ENCODE measurements around the gene WDR33. TPM values are rescaled to one million over a fixed set of nuclear protein-coding genes. Genes with fewer than 3 reads are reported as not detected.

Gene WDR33
- total and polyA plus RNA-seq, 4 experiments from 2014 or later, result 19.4 to 86.2 (median 70.4) TPM

DNA sequence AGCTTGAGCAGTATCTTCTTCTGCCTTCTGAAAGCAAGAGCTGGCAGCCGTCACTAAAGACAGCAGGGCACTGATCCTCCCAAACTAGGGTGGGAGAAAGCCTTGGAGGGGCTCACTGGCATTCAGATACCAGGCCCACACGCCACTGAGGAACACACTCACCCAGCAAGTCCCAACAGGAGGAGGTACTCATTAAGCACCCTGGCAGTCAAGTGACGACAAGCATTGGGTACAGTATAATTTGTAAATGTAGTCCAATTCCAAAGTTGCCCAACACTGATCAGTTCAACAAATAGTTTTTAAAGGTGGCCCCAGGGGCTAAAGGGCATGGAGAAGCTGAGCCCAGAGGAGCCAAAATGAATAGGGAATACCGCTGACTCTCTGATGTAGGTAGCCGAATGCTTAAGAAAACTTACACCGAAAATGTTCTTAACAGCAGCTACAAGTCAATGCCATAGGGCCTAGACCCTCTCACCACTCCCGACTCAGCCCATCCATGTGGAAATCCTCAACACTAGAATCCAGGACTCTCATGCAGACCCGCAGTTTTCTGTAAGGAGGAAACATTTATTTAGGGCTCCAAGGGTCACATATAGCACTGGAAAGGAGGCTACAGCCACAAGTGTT lies 145.6 kb downstream of the WDR33 start:
- H3K4me1 ChIP-seq (ENCODE audit: insufficient read depth, low read length), result no peaks in the 10 kb centered on the region
- H3K4me3 ChIP-seq (ENCODE audit: low read length in 2 of 2), result no peak overlapping the region
- no peaks in the 10 kb centered on the region for H3K36me3 Mint-ChIP-seq
- H3K27ac Mint-ChIP-seq, result no peak overlapping the region
- H3K36me3 ChIP-seq (ENCODE audit: insufficient read depth, low read length), result no peaks in the 10 kb centered on the region
- CTCF ChIA-PET (ENCODE audit: partially characterized antibody), result interaction anchor here (1.3 kb wide), 1 partner anchor 15 kb away, joined by 5 read pairs; no protein-coding TSS in a partner anchor
- POLR2A ChIA-PET (ENCODE audit: partially characterized antibody), result no interaction called here
- DNase-seq, result no peak
- no peaks in the 10 kb centered on the region for H3K9me3 ChIP-seq (ENCODE audit: control insufficient read depth in 1 of 2, low read length in 2 of 2)
- intact Hi-C loops (cut with micrococcal nuclease), result no loop called here
- no peak overlapping the region for H3K27ac ChIP-seq (ENCODE audit: low read depth, low read length)
- peaks cover 35 to 51% of the 10 kb centered on the region in 2 donors for H3K27me3 Mint-ChIP-seq
- H3K4me3 Mint-ChIP-seq, result no peak overlapping the region
- H3K4me1 Mint-ChIP-seq, result no peaks in the 10 kb centered on the region
- H3K27me3 ChIP-seq (ENCODE audit: insufficient read depth, low read length), result peaks cover 19% of the 10 kb centered on the region
- H3K9me3 Mint-ChIP-seq, result peaks cover 0 to 6% (median 0%) of the 10 kb centered on the region in 8 donors

DNA sequence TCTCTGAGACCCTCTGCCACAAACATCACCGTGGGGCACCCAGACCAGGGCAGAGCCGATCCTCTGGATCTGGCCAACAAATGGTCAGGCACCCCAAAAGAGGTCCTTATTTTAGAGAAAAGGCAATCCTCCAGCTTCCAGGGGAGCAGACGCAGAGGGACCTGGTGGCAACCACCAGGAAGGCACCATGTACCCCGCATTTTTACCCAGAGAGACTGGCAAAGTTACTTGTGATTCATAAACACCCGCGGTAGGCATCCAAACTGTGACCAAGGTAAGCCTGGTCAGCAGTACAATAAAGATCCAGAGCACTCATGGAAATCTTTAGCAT lies 146.1 kb downstream of the WDR33 start:
- H3K4me3 Mint-ChIP-seq, result no peak overlapping the region
- intact Hi-C loops (cut with micrococcal nuclease), result no loop called here
- no peak overlapping the region for H3K27ac Mint-ChIP-seq
- peaks cover 34 to 46% of the 10 kb centered on the region in 2 donors for H3K27me3 Mint-ChIP-seq
- H3K4me1 Mint-ChIP-seq, result no peaks in the 10 kb centered on the region
- no peak overlapping the region for H3K4me3 ChIP-seq (ENCODE audit: low read length in 2 of 2)
- no peak overlapping the region for H3K27ac ChIP-seq (ENCODE audit: low read depth, low read length)
- no peaks in the 10 kb centered on the region for H3K36me3 ChIP-seq (ENCODE audit: insufficient read depth, low read length)
- no peak for DNase-seq
- no peaks in the 10 kb centered on the region for H3K36me3 Mint-ChIP-seq
- H3K9me3 Mint-ChIP-seq, result peaks cover 0 to 3% (median 0%) of the 10 kb centered on the region in 8 donors
- CTCF ChIA-PET (ENCODE audit: partially characterized antibody), result interaction anchor here (1.3 kb wide), 1 partner anchor 14 kb away, joined by 5 read pairs; no protein-coding TSS in a partner anchor
- H3K4me1 ChIP-seq (ENCODE audit: insufficient read depth, low read length), result no peaks in the 10 kb centered on the region
- peaks cover 19% of the 10 kb centered on the region for H3K27me3 ChIP-seq (ENCODE audit: insufficient read depth, low read length)
- POLR2A ChIA-PET (ENCODE audit: partially characterized antibody), result no interaction called here
- H3K9me3 ChIP-seq (ENCODE audit: control insufficient read depth in 1 of 2, low read length in 2 of 2), result no peaks in the 10 kb centered on the region

DNA sequence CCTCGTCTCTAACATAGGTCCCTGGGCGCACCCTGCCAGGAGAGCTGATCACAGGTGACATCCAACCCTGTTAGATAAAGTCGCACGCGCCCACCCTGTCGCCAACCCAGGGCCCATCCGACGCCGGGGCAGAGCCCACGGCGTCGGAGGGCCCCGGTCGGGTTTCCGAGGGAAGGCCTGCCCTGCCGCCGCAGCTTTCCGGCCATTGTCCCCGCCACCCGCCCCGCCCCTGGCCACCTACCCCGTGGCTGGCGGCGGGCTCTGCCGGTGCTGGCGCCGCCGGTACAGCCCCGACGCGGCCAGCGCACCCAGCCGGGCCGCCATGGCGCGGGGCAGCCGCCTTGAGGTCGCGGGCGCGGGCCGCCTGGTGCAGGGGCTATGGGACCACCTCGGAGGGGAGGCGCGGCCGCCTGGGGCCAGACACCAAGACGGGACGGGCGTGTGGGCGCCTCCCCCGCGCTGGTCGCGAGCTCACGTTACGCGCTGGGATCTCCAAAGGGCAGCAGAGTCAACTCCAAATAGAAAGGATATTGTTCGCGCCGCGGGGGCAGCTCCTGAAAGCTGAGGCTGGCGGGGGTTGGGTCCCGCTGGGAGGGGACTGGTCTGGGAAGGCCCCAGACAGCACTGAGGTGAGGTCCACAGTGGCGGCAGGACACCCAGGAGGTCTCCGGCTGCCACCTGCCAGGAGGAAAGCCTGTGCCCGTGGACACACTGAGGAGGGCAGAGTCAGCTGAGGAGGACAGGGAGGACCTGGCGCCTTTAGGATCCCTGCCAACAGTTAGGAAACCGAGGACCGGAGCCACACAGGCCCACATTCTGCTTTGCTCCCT lies 146.7 kb downstream of the WDR33 start:
- H3K27ac Mint-ChIP-seq, result no peak overlapping the region
- H3K9me3 Mint-ChIP-seq, result peaks cover 0 to 3% (median 0%) of the 10 kb centered on the region in 8 donors
- no peaks in the 10 kb centered on the region for H3K36me3 Mint-ChIP-seq
- H3K36me3 ChIP-seq (ENCODE audit: insufficient read depth, low read length), result no peaks in the 10 kb centered on the region
- H3K27ac ChIP-seq (ENCODE audit: low read depth, low read length), result no peak overlapping the region
- no peaks in the 10 kb centered on the region for H3K4me1 ChIP-seq (ENCODE audit: insufficient read depth, low read length)
- no peaks in the 10 kb centered on the region for H3K4me1 Mint-ChIP-seq
- no peak overlapping the region for H3K4me3 ChIP-seq (ENCODE audit: low read length in 2 of 2)
- CTCF ChIA-PET (ENCODE audit: partially characterized antibody), result interaction anchor here (1.3 kb wide), 1 partner anchor 14 kb away, joined by 5 read pairs; no protein-coding TSS in a partner anchor
- POLR2A ChIA-PET (ENCODE audit: partially characterized antibody), result no interaction called here
- intact Hi-C loops (cut with micrococcal nuclease), result no loop called here
- H3K9me3 ChIP-seq (ENCODE audit: control insufficient read depth in 1 of 2, low read length in 2 of 2), result no peaks in the 10 kb centered on the region
- DNase-seq, result no peak
- H3K27me3 ChIP-seq (ENCODE audit: insufficient read depth, low read length), result peaks cover 19% of the 10 kb centered on the region
- H3K4me3 Mint-ChIP-seq, result no peak overlapping the region
- H3K27me3 Mint-ChIP-seq, result peaks cover 32 to 46% of the 10 kb centered on the region in 2 donors

DNA sequence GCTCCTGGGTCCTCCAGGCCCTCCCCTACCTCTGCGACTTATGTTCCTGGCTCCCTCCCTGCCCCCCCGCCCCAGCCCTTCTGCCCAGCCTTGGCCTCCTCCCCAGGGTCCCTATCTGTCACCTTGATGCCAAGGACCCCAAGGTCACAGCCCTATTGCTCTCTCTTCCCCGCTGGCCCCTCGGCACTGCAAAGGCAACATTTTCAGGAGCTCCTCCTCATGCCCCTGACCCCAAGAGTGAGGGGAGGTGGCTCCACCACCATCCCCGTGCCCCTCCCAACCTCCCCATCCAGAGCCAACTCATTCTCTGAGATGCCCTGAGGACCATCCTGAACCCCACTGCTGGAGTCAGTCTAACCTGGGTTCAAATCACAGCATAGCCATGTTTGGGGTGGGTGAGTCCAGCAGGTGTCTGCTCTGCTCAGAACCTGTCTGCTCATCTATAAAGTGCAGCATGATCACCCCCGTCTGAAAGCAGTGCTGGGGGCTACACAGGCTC lies 147.4 kb downstream of the WDR33 start:
- Histone ChIP-seq H3K27me3 (ENCODE audit: insufficient read depth, low read length) (peaks cover 19% of the 10 kb centered on the region), H3K4me1 (ENCODE audit: insufficient read depth, low read length) (no peaks in the 10 kb centered on the region), H3K36me3 (ENCODE audit: insufficient read depth, low read length) (no peaks in the 10 kb centered on the region), H3K9me3 (ENCODE audit: control insufficient read depth in 1 of 2, low read length in 2 of 2) (no peaks in the 10 kb centered on the region), H3K27ac (ENCODE audit: low read depth, low read length) (no peak overlapping the region), H3K4me3 (ENCODE audit: low read length in 2 of 2) (no peak overlapping the region)
- no peak for DNase-seq
- H3K4me3 Mint-ChIP-seq, result no peak overlapping the region
- no peaks in the 10 kb centered on the region for H3K9me3 Mint-ChIP-seq
- no peaks in the 10 kb centered on the region for H3K36me3 Mint-ChIP-seq
- no peak overlapping the region for H3K27ac Mint-ChIP-seq
- ChIA-PET POLR2A (ENCODE audit: partially characterized antibody) (no interaction called here), CTCF (ENCODE audit: partially characterized antibody) (interaction anchor here (1.3 kb wide), 1 partner anchor 13 kb away, joined by 5 read pairs; no protein-coding TSS in a partner anchor)
- H3K27me3 Mint-ChIP-seq, result peaks cover 28 to 46% of the 10 kb centered on the region in 2 donors
- intact Hi-C loops (cut with micrococcal nuclease), result no loop called here
- H3K4me1 Mint-ChIP-seq, result no peaks in the 10 kb centered on the region

DNA sequence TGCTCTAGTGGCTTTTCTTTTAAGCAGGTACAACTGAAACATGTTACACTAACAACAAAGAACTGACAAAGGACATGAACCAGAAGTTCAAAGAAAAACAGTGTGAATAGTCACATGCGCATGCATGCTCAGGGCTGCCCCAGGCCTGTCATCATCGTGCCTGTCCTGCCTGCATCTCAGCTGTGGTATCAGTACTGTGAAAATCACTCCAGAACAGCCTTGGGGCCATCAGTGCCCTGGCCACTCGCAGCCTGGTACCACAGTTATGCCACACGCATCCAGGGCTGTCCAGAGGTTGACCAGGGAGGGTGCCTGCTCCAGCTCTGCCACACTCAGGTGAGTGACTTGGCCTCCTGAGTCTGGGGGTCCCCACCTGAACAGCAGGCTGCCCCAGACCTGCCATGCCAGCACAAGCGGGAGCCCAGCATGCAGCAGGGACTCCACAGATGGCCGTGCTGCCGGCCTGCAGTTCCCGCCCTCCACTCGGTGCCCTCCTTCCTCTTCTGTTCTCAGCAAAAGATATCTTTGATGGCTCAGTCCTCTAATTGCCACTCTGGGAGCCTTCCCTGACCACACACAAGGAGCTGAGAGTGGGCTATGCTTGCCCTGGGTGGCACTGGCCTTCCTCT lies 147.9 kb downstream of the WDR33 start:
- CTCF ChIA-PET (ENCODE audit: partially characterized antibody), result no interaction called here

DNA sequence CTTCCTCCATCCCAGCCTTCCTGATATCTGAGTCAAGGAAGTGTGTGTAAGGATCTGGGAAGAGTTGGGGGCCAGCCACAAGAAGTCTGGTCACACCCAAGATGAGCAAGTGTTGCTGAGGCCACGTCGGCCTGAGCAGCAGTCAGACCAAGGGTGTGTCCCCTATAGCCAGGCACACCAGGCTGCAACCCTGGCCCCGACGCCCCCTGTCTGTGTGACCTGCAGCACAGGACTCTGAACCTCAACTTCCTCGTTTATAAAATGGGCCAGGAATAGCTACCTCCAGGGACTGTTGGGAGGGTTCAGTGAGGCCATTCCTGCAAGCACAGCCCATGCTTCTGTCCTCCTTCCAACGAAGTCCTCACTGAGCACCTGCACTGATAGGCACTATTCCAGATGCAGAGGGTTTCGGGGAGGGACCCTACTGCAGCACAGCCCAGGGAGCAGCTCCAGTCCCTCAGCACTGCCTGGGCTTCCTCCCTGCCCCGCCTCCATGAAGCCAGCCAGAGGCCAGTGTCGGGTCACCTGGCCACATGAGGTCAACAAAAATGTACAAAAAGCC lies 148.9 kb downstream of the WDR33 start:
- no peak for DNase-seq
- no peaks in the 10 kb centered on the region for H3K36me3 Mint-ChIP-seq
- H3K4me3 Mint-ChIP-seq, result no peak overlapping the region
- no peaks in the 10 kb centered on the region for H3K9me3 ChIP-seq (ENCODE audit: control insufficient read depth in 1 of 2, low read length in 2 of 2)
- no peak overlapping the region for H3K27ac ChIP-seq (ENCODE audit: low read depth, low read length)
- peaks cover 24 to 43% of the 10 kb centered on the region in 2 donors for H3K27me3 Mint-ChIP-seq
- H3K4me3 ChIP-seq (ENCODE audit: low read length in 2 of 2), result no peak overlapping the region
- H3K27me3 ChIP-seq (ENCODE audit: insufficient read depth, low read length), result peaks cover 19% of the 10 kb centered on the region
- H3K9me3 Mint-ChIP-seq, result no peaks in the 10 kb centered on the region
- intact Hi-C loops (cut with micrococcal nuclease), result no loop called here
- H3K27ac Mint-ChIP-seq, result no peak overlapping the region
- H3K4me1 ChIP-seq (ENCODE audit: insufficient read depth, low read length), result no peaks in the 10 kb centered on the region
- no peaks in the 10 kb centered on the region for H3K36me3 ChIP-seq (ENCODE audit: insufficient read depth, low read length)
- POLR2A ChIA-PET (ENCODE audit: partially characterized antibody), result no interaction called here
- CTCF ChIA-PET (ENCODE audit: partially characterized antibody), result no interaction called here
- no peaks in the 10 kb centered on the region for H3K4me1 Mint-ChIP-seq

More for the DNA sequence above, 147.9 kb downstream of the WDR33 start:
- H3K27me3 ChIP-seq (ENCODE audit: insufficient read depth, low read length), result peaks cover 19% of the 10 kb centered on the region
- Mint-ChIP-seq H3K9me3 (no peaks in the 10 kb centered on the region), H3K27ac (no peak overlapping the region), H3K36me3 (no peaks in the 10 kb centered on the region), H3K4me1 (no peaks in the 10 kb centered on the region), H3K4me3 (no peak overlapping the region), H3K27me3 (peaks cover 28 to 46% of the 10 kb centered on the region in 2 donors)
- H3K27ac ChIP-seq (ENCODE audit: low read depth, low read length), result no peak overlapping the region
- no peak overlapping the region for H3K4me3 ChIP-seq (ENCODE audit: low read length in 2 of 2)
- no peaks in the 10 kb centered on the region for H3K4me1 ChIP-seq (ENCODE audit: insufficient read depth, low read length)
- intact Hi-C loops (cut with micrococcal nuclease), result no loop called here
- no peak for DNase-seq
- no peaks in the 10 kb centered on the region for H3K36me3 ChIP-seq (ENCODE audit: insufficient read depth, low read length)
- POLR2A ChIA-PET (ENCODE audit: partially characterized antibody), result no interaction called here
- H3K9me3 ChIP-seq (ENCODE audit: control insufficient read depth in 1 of 2, low read length in 2 of 2), result no peaks in the 10 kb centered on the region

DNA sequence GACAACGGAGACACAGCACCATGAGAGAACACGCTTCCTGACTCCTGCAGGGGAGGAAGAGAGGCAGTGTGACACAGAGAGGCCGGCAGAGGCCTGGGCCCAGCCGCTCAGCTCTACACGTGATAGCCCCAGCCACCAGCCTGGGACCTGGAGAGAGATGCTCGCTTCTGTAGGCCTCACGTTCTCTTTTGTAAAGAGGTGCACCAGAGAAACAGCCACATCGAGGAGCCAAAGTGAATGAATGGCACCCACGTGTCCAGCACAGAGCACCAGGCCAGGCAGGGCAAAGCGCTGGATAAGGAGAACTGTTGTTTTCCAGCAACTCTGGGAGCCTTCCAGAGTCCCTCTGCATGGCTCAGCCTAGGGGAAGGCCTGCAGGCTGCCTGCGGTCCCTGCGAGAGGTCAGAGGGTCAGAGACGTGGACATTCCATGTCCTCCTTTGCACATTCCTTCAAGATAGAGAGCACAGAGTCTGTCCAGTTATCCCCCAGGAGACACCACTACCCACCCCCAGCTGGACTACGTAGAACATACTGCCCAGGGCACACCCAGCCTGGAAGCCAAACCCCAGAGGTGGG lies 149.8 kb downstream of the WDR33 start:
- peaks cover 19% of the 10 kb centered on the region for H3K27me3 ChIP-seq (ENCODE audit: insufficient read depth, low read length)
- no peaks in the 10 kb centered on the region for H3K4me1 Mint-ChIP-seq
- no peak overlapping the region for H3K27ac ChIP-seq (ENCODE audit: low read depth, low read length)
- no peaks in the 10 kb centered on the region for H3K9me3 ChIP-seq (ENCODE audit: control insufficient read depth in 1 of 2, low read length in 2 of 2)
- H3K4me3 ChIP-seq (ENCODE audit: low read length in 2 of 2), result no peak overlapping the region
- ChIA-PET CTCF (ENCODE audit: partially characterized antibody) (no interaction called here), POLR2A (ENCODE audit: partially characterized antibody) (no interaction called here)
- no peaks in the 10 kb centered on the region for H3K9me3 Mint-ChIP-seq
- H3K4me1 ChIP-seq (ENCODE audit: insufficient read depth, low read length), result no peaks in the 10 kb centered on the region
- H3K36me3 ChIP-seq (ENCODE audit: insufficient read depth, low read length), result no peaks in the 10 kb centered on the region
- H3K27me3 Mint-ChIP-seq, result peaks cover 17 to 36% of the 10 kb centered on the region in 2 donors
- peak in 1 of 5 donors; percentile 13 for DNase-seq
- no peaks in the 10 kb centered on the region for H3K36me3 Mint-ChIP-seq
- intact Hi-C loops (cut with micrococcal nuclease), result no loop called here
- H3K4me3 Mint-ChIP-seq, result no peak overlapping the region
- H3K27ac Mint-ChIP-seq, result no peak overlapping the region

Data from CD4-positive, alpha-beta memory T cell (primary cell).